ENCODE data around the gene RAET1E. TPM values are rescaled to one million over a fixed set of nuclear protein-coding genes. Genes with fewer than 3 reads are reported as not detected.
"Not testable (repeated sequence)": the region's sequence is repeated elsewhere in the genome, so short reads cannot be mapped to it uniquely, and the experiment has no call there.

The RAET1E gene
- total RNA-seq, 1 donor from 2014 or later = not detected

DNA sequence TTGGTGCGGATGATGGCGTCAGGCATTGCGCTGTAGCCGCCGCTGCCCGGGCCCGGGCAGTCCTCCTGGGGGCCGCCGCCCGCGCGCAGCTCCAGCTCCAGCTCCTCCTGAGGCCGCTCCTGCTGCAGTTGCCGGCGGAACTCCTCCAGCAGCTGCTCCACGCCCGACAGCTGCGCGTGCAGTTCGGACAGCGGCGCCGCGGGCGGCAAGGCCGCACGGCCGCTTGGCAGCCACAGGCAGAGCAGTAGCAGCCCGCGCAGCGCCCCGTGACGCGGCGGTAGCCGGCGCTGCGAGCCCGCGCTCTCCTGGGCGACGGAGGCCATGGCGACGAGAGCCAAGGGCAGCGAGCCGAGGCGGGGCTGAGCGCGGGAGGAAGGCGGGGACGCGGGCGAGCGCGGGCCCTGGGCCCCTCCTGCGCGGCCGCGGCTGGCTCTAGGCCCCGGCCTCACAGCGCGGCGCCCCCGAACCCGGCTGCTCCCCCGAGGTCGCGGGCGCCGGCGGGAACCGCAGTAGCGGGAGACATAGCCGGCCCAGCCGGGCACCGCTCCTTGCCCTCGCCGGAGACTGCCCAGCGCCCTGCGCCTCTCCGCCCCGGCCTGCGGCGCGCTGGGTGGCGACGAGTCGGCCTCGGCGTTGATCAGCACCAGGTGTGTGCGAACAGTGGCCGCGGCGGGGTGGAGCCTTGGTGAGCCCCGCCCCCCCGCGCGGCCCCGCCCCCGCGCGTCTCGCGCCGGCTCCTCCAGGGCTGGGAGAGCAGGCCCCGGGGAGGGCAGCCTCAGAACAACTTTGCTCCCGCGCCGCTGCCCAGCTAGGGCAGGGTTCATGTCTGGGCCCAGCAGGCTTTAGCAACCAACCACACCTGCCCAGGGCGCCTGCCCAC is 34.0 kb downstream of the RAET1E start, which contains the start of gene LRP11:
TSS of gene LRP11 (minus strand) at position 662 of the 880 bp plus-strand sequence. CDS start at position 323, 339 bp downstream.
- ATAC-seq = peak; percentile 84
- peak; percentile 95 for DNase-seq (ENCODE audit: low spot score)

DNA sequence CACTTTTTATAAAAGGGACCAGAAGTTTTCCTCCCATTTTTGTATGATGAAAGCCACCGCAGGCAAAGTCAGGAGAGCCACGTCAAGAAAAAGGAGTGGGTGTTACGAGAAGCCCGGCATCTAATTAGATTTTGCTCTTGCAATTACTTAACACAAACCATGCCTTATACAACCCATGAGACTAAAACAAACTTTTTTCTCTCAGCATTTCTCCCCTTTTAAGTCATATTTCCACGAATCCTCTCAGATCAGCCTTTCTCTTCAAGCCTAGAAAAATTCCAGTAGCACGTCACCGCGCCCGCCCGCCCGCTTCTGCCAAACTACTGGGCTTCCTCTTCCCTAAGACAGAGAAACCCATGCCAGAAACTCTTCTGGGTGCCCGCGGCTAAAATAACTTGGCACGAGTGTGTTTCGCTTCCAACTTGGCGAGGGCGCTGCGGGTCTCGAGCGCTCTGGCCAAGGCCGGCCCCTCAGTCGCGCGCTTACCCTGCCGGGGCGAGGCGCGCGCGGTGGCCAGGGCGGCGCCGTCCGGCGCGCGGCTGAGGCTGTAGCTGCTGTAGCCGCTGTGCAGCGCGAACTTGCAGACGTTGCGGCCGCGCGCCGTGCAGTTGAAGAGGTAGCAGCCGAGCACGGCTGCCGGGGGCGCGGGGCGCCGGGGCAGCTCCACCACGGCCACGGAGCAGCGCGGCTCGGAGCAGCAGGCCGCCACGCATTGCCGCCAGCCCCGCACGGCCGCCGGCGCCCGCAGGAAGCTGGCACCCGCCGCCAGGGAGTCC is 34.8 kb downstream of the RAET1E start:
- peak; percentile 87 for DNase-seq (ENCODE audit: low spot score)
- ATAC-seq = peak; percentile 68

DNA sequence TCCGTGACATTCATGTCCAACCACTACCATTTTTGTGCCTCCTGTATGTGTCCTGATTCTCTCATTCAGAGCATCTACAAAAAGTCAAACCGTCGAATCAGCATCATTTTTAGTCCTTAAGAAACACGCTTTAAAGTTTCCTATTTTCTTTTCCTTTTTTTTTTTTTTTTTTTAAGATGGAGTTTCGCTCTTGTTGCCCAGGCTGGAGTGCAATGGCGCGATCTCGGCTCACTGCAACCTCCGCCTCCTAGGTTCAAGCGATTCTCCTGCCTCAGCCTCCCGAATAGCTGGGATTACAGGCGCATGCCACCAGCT is 35.5 kb downstream of the RAET1E start:
- not testable (repeated sequence) for DNase-seq (ENCODE audit: low spot score); ATAC-seq

DNA sequence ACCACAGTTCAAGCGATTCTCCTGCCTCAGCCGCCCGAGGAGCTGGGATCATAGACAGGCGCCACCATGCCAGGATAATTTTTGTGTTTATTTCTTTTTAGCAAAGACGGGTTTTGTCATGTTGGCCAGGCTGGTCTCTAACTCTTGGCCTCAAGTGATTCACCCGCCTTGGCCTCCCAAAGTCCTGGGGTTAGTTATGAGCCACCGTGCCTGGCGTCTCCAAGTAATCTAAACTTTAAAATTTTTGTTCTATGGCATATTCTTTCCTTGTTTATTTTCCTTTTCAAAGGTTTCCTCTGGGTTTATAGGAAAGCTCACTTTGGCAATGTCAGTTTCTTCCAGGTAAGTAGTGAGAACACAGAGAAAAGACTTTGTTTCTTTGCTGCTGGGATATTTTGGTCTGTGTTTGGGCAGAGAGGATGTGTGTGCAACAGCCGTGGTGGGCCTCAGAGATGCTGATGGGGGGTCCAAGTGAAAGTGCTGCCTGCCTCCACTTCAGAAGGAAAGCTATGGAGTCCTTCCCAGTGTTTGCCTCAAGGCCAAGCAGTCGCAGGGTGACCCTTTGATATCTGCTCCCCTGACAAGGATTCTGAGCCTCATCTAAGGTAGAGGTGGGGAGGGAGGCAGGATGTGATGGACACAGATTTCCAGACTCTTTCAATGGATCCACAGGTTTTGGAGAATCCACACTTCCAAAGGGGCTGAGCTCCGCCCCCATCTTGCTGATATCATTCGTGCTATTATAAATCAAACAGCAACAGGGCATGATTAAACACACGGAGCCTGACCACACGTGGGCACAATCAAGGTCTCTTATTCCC is 36.1 kb downstream of the RAET1E start:
- no peak for DNase-seq (ENCODE audit: low spot score)
- no peak for ATAC-seq

DNA sequence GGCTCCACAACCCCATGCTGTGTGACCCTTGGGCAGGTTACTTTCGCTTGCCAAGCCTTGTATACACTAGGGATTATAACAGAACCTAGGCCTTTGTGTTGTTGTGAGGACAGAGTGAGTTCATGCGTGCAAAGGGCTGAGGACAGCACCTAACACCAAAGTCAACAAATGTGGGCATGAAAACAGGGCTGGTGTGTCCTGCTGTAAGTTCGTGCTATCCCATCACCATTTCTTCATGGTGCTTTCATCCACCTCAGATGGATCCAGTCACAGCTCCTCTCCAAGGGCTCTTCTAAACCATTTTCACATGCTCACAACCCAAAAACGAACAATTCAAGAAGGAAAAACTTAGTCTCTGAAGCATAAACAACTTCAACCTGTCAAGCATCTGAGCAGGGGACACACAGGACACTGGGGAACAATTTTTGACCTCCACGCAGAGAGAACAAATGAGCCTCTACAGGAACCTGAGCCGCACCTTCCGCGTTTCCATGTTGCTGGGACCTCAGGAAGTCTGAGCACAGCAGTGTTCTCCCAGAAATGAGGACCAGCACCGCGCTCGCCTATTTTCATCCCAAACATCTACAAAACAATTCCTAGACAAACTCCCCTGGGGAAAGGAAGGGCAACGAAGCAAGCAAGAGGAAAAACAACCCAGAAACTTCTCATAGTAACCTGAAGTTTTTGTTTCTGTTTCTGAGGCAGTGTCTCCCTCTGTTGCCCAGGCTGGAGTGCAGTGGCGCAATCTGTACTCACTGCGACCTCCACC is 36.9 kb downstream of the RAET1E start:
- ATAC-seq (peak; percentile 2), DNase-seq (ENCODE audit: low spot score) (peak; percentile 59)

DNA sequence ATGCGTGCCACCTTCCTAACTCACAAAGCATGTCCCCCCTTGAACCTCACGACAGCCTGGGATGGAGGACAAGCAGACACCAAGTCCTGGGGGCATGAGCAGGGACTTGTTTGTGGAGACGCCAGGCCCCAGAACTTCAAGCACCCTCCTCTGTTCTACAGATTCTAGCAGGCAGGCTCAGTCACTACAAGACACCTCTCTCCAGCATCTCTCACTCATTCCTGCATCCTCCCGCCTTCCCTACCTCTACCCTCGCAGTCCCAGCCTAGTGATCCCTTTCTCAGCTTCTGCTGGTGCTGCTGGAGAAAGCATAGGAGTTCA is 37.4 kb downstream of the RAET1E start:
- DNase-seq (ENCODE audit: low spot score) = no peak
- ATAC-seq = no peak

DNA sequence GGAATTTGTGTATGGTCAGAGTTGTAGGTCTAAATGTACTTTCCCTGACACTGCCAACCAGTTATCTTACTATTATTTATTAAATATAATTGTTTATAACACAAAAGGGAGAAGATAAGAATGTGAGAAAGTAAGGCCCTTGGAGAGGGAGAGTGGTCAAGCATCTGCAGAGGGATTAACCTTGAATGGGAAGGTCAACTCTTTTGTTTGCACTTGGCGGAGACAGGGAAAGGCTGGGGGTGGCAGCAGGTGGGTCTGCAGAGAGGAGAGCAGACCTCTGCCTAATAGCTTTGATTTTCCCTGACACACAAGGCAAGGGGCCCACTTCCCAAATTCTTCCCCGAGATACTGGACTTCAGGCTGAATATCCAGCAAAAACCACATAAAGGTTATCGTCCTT is 38.0 kb downstream of the RAET1E start:
- no peak for ATAC-seq
- DNase-seq (ENCODE audit: low spot score) = no peak

DNA sequence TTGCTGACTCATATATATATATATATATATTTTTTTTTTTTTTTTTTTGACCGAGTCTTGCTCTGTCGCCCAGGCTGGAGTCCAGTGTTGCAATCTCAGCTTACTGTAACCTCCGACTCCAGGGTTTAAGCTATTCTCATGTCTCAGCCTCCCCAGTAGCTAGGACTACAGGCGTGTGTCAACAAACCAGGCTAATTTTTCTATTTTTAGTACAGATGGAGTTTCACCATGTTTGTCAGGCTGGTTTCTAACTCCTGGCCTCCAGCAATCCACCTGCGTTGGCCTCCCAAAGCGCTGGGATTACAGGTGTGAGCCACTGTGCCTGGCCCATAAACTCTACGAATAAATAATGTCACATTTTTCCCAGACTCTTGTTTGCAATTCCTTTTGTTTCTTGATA is 38.5 kb downstream of the RAET1E start:
- ATAC-seq (no peak), DNase-seq (ENCODE audit: low spot score) (no peak)

DNA sequence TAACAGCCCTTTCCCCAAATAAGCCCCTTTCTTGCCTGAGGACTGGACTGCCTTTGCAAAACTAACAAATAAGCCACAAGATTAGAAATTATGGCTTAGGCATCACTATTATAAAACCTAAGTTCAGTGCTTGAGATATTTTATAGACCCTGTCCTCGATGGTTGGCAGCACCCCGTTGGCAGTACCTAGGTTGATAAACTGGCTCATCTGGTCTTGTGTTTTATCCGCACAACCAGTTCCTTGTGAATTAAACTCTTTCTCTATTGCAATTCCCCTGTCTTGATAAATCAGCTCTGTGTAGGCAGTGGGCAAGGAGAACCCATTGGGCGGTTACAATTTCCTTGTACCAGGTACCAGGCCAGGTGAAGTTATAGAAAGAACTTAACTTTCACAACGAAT is 40.4 kb downstream of the RAET1E start:
- no peak for DNase-seq (ENCODE audit: low spot score)
- ATAC-seq = no peak

DNA sequence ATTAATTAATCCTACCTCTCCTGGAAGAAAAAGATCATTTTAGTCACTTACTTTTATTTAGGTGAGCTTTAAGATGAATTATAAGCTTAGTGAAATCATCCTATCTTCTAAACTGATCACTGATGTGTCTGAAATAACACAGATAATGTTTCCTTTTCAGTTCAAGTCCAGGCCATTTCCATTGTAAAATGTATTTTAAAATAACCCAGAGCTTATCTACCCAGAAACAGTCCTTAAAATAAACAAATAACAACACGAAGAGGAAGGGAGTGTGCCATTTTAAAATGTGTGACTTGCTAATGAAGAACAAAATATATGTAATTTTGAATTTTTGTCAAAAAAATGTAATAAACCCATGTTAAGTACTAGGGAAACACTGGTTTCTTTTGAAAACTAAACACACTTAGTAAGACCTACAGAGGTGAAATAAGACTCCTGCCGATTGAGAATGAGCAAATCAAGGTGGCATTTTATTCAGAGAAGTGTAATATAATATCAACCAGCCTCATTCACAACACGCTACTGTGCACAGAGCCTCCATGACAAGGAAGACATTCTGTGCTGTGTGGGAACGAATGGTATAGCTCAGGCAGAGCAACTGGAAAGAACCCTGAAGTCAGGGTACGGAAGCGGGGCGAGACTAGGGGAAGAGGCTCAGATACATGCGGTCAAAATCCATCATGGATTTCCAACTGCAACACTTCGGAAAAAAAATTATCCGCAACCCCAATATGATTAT is 41.5 kb downstream of the RAET1E start:
- DNase-seq (ENCODE audit: low spot score) = no peak
- ATAC-seq = no peak

DNA sequence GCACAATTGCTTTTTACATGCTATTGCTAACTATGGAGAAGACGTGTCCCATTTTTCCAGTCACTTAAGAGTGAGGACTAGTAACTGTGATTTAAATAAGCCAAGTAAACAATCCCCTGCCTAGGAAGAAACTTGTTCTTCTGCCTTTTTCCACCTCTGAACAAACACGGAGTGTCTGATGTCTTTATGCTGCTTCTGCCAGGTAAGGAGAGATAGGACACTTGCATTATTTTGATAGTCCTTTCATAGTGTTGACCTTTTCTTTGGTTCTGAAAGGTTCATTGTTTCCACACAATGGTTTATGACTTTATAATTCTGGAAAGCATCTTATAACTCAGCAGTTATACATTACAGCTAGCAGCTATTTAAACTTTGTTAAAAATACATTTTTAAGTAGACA is 42.2 kb downstream of the RAET1E start:
- no peak for DNase-seq (ENCODE audit: low spot score)
- ATAC-seq = no peak

DNA sequence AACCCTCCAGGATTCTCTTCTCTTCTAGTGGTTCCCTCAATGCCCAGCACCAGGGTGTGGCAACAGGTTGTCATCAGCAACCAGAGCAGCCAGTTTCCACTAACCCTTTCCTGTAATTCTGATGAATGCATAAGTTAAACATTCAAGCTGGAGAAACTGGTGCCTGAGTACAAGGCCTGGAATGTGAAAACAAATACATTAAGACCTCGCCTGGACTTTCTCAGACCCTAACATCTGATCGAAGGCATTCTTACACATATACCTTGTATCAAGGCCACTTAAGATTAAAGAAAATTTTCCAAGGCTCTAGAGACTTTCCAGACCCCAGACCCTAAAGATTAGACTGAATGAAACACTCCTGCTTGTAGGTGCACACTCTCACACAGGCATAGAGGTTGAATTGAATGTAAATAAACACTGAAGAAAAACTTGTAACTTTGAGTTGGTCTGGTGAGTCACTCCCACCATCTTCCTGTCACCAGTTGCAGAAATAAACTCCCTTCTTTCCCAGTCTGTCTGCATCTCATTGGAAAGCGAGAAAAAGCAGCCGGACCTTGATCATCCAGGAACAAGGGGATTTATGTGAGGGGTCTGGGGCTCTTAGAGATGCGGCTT is 42.8 kb downstream of the RAET1E start:
- no peak for ATAC-seq
- no peak for DNase-seq (ENCODE audit: low spot score)

DNA sequence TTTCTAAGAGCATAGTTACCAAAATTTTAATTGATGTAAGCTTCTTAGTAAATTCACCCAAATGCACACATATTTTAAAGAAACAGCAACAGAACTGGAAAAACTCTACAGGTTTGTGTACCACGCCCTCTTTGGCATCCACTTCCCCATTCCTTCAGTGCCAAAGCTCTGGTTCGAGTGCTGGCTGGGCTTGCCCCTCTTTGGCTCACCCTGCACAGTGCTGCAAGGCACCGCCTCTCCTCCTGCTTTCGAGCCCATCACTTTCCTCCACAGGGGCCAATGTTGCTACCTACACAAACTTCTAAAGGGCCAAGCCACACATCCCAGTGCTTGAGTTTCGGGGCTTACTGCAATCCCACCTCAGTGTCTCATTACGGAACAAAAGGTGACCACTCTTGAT is 43.4 kb downstream of the RAET1E start:
- no peak for ATAC-seq
- no peak for DNase-seq (ENCODE audit: low spot score)

DNA sequence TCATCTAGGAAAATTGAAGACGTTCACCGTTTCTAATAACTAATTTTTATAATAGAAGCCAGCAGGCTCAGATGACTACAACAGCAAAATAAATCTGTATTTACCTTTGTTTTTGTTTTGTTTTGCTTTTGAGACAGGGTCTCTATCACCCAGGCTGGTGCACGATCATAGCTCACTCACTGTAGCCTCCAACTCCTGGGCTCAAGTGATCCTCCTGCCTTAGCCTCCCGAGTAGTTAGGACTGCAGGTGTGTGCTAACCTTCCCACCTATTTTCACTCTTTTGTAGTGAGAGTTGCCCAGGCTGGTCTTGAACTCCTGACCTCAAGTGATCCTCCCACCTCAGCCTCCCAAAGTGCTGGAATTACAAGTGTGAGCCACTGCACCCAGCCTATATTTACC is 43.9 kb downstream of the RAET1E start:
- not testable (repeated sequence) for DNase-seq (ENCODE audit: low spot score); ATAC-seq

DNA sequence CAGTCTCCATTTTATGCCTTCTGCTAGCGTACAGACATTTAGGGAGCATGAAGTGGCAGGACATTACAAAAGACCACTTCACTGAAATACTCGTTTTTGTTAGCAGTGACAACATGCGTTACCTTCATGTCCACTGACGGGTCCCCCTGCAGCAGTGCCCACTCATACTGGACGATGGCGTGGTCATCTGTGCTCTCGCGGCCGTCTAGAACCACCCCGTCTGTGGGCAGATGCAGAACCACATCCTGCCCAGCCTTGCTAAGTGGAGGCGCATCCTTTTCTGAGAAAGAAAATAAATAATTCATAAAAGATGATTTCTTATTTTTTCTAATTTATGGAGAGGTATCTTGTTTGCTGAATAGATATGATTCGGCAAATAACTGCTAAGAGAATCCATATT is 45.0 kb downstream of the RAET1E start:
- ATAC-seq (no peak), DNase-seq (ENCODE audit: low spot score) (no peak)

DNA sequence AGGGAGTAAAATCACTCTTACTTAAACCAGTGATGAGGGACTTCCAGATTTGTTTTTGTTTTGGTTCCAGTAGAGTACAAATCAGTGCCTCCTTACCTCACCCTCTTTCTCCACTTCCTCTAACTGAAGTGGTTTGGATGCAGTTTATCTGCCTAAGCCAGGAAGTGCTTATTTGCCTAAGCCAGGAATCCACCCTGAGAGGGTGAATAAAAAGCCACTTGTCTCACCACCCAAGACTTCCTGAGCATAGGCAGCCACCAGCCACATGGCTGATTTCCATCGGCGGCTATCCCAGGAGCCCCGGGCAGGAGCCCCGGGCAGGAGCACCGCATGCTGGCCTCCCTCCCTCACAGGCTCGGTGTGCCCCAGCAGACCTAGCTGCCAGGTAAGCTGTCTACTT is 45.7 kb downstream of the RAET1E start:
- ATAC-seq = no peak

DNA sequence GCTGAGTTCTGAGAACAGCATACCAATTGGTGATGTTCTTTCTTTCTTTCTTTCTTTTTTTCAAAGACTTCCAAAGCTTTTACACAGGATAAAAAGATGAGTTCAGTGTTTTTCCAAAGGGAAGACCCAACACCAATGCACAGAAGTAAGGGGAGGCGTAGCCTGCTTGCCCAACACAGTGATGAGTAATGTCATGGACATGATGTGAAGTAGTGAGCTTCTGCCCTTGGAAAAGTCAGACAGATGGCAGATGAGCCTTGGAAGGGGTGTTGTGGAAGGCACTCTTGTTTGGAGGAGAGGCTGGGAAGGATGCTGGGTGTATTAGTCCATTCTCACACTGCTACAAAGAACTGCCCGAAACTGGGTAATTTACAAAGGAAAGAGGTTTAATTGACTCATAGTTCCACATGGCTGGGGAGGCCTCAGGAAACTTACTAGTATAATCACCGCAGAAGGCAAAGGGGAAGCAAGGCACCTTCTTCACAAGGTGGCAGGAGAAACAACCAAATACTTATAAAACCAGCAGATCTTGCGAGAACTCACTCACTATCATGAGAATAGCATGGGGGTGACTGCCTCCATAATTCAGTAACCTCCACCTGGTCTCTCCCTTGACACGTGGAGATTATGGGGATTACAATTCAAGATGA is 46.3 kb downstream of the RAET1E start:
- DNase-seq (ENCODE audit: low spot score) = no peak
- ATAC-seq = no peak

More for the DNA sequence above, 45.7 kb downstream of the RAET1E start:
- no peak for DNase-seq (ENCODE audit: low spot score)

DNA sequence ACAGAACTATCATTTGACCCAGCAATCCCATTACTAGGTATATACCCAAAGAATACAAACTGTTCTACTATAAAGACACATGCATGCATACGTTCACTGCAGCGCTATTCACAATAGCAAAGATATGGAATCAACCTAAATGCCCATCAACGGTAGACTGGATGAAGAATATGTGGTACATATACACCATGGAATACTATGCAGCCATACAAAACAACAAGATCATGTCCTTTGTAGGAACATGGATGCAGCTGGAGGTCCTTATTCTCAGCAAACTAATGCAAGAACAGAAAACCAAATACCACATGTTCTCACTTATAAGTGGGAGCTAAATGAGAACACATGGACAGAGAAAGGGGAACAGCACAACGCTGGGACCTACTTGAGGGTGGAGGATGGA is 49.6 kb downstream of the RAET1E start:
- not testable (repeated sequence) for ATAC-seq; DNase-seq (ENCODE audit: low spot score)
